H9 (cell line): ENCODE results near the gene H2BK1. TPM values are rescaled to one million over a fixed set of nuclear protein-coding genes. Genes with fewer than 3 reads are reported as not detected.

Experiments
- DNase-seq: peaks from one replicate; pipeline ENCODE4 v3.0.0-alpha.2; 2017
- H2AFZ ChIP-seq: one replicate; pipeline ENCODE4 v1.6.1; 2013; ENCODE audit warnings: mild to moderate bottlenecking, low read length, control low read depth, moderate library complexity
- H2AK5ac ChIP-seq: 2 replicates; pipeline ENCODE4 v1.6.1; 2013; ENCODE audit warnings: low read length, control low read depth, mixed read lengths; ENCODE audit not compliant: insufficient read length
- H2BK120ac ChIP-seq: one replicate; pipeline ENCODE4 v1.6.1; 2013; ENCODE audit warnings: low read depth, mild to moderate bottlenecking, low read length, control low read depth, inconsistent platforms; ENCODE audit not compliant: poor library complexity, severe bottlenecking
- H2BK12ac ChIP-seq: 2 replicates; pipeline ENCODE4 v1.6.1; 2013; ENCODE audit warnings: low read length, control low read depth, mixed read lengths, low read depth; ENCODE audit not compliant: insufficient read length
- H2BK15ac ChIP-seq: 2 replicates; pipeline ENCODE4 v1.6.1; 2013; ENCODE audit warnings: low read depth, low read length, control low read depth
- H2BK20ac ChIP-seq: one replicate; pipeline ENCODE4 v1.6.1; 2013; ENCODE audit warnings: low read depth, mild to moderate bottlenecking, low read length, control low read depth, inconsistent platforms; ENCODE audit not compliant: poor library complexity, severe bottlenecking
- H2BK5ac ChIP-seq: 2 replicates; pipeline ENCODE4 v1.6.1; 2013; ENCODE audit warnings: low read length, control low read depth, mixed read lengths; ENCODE audit not compliant: insufficient read length
- H3K14ac ChIP-seq: 2 replicates; pipeline ENCODE4 v1.6.1; 2013; ENCODE audit warnings: low read length, control low read depth; ENCODE audit not compliant: insufficient read depth
- H3K18ac ChIP-seq: 2 replicates; pipeline ENCODE4 v1.6.1; 2013; ENCODE audit warnings: low read depth, mild to moderate bottlenecking, mixed read lengths, low read length, control low read depth; ENCODE audit not compliant: insufficient read length
- H3K23ac ChIP-seq: 2 replicates; pipeline ENCODE4 v1.6.1; 2013; ENCODE audit warnings: low read length, control low read depth, mixed read lengths, low read depth; ENCODE audit not compliant: insufficient read length
- H3K23me2 ChIP-seq: 2 replicates; pipeline ENCODE4 v1.6.1; 2013; ENCODE audit warnings: low read depth, mild to moderate bottlenecking, mixed read lengths, low read length, control low read depth; ENCODE audit not compliant: insufficient read length, poor library complexity, severe bottlenecking
- H3K27ac ChIP-seq: 2 replicates; pipeline ENCODE4 v1.5.1; 2013; ENCODE audit warnings: low read length, control low read depth, mixed read lengths, low read depth; ENCODE audit not compliant: insufficient read length
- H3K27me3 ChIP-seq: 2 replicates; pipeline ENCODE4 v1.6.1; 2013; ENCODE audit warnings: low read length, control low read depth, inconsistent platforms; ENCODE audit not compliant: insufficient read depth
- H3K4ac ChIP-seq: 2 replicates; pipeline ENCODE4 v1.6.1; 2013; ENCODE audit warnings: low read depth, mild to moderate bottlenecking, control low read depth, inconsistent platforms, low read length, moderate library complexity
- H3K4me1 ChIP-seq: 2 replicates; pipeline ENCODE4 v1.6.1; 2013; ENCODE audit warnings: low read length, control low read depth, inconsistent platforms; ENCODE audit not compliant: insufficient read depth
- H3K4me2 ChIP-seq: 2 replicates; pipeline ENCODE4 v1.6.1; 2013; ENCODE audit warnings: low read length, control low read depth, mixed read lengths; ENCODE audit not compliant: insufficient read length, insufficient read depth
- H3K56ac ChIP-seq: 2 replicates; pipeline ENCODE4 v1.6.1; 2013; ENCODE audit warnings: low read depth, mild to moderate bottlenecking, mixed read lengths, low read length, control low read depth; ENCODE audit not compliant: insufficient read length
- H3K79me1 ChIP-seq: 2 replicates; pipeline ENCODE4 v1.6.1; 2013; ENCODE audit warnings: low read depth, mild to moderate bottlenecking, moderate library complexity, low read length, control low read depth, inconsistent platforms; ENCODE audit not compliant: insufficient read depth, poor library complexity, severe bottlenecking
- H3K79me2 ChIP-seq: 2 replicates; pipeline ENCODE4 v1.6.1; 2013; ENCODE audit warnings: low read length, control low read depth, inconsistent platforms; ENCODE audit not compliant: insufficient read depth
- H3K9ac ChIP-seq: 2 replicates; pipeline ENCODE4 v1.6.1; 2013; ENCODE audit warnings: low read length, control low read depth, mixed read lengths; ENCODE audit not compliant: insufficient read length; ENCODE audit errors: extremely low read depth
- H3K9me3 ChIP-seq: one replicate; pipeline ENCODE4 v1.6.1; 2013; ENCODE audit warnings: low read depth, low read length, inconsistent platforms; ENCODE audit not compliant: control insufficient read depth
- H3T11ph ChIP-seq: one replicate; pipeline ENCODE4 v1.6.1; 2013; ENCODE audit warnings: mild to moderate bottlenecking, low read length, control low read depth, inconsistent platforms
- H4K20me1 ChIP-seq: one replicate; pipeline ENCODE4 v1.6.1; 2013; ENCODE audit not compliant: control insufficient read depth, insufficient read length, insufficient read depth
- H4K5ac ChIP-seq: 2 replicates; pipeline ENCODE4 v1.6.1; 2013; ENCODE audit warnings: low read depth, mild to moderate bottlenecking, mixed read lengths, low read length, control low read depth; ENCODE audit not compliant: insufficient read length
- H4K8ac ChIP-seq: replicated peaks from 2 replicates; pipeline ENCODE4 v1.6.1; 2013; ENCODE audit warnings: low read length, control low read depth, mixed read lengths, low read depth; ENCODE audit not compliant: insufficient read length
- H4K91ac ChIP-seq: 2 replicates; pipeline ENCODE4 v1.6.1; 2013; ENCODE audit warnings: low read depth, mild to moderate bottlenecking, moderate library complexity, mixed read lengths, low read length, control low read depth; ENCODE audit not compliant: insufficient read length
- H3K27ac Mint-ChIP-seq, 3 experiments: 2 replicates in 2 of 3; 3 replicates in 1 of 3; pipeline ENCODE4 v1.8.0; 2020 to 2021; ENCODE audit warnings: mixed read lengths in 3 of 3, mild to moderate bottlenecking in 1 of 3, moderate library complexity in 1 of 3
- H3K27me3 Mint-ChIP-seq: 2 replicates; pipeline ENCODE4 v1.8.0; 2021; ENCODE audit warnings: low read depth, mild to moderate bottlenecking, moderate library complexity, mixed read lengths
- H3K36me3 Mint-ChIP-seq, 3 experiments: 2 replicates in 2 of 3; 3 replicates in 1 of 3; pipeline ENCODE4 v1.8.0; 2020 to 2021; ENCODE audit warnings: low read depth in 3 of 3, mixed read lengths in 3 of 3; ENCODE audit not compliant: insufficient read depth in 1 of 3
- H3K4me1 Mint-ChIP-seq, 2 experiments: 2 replicates each; pipeline ENCODE4 v1.8.0; 2020; ENCODE audit warnings: mixed read lengths in 2 of 2
- H3K4me3 Mint-ChIP-seq, 2 experiments: 2 replicates in 1 of 2; 3 replicates in 1 of 2; pipeline ENCODE4 v1.8.0; 2020 to 2021; ENCODE audit warnings: mild to moderate bottlenecking in 2 of 2, mixed read lengths in 2 of 2, moderate library complexity in 1 of 2
- H3K9me3 Mint-ChIP-seq, 2 experiments: 2 replicates in 1 of 2; 3 replicates in 1 of 2; pipeline ENCODE4 v1.8.0; 2020; ENCODE audit warnings: mild to moderate bottlenecking in 2 of 2, mixed read lengths in 2 of 2, moderate library complexity in 1 of 2
- WGBS: extraction: QIAGEN DNeasy Blood & Tissue Kit; methylation state at CpG from one replicate; pipeline ENCODE4 v1.1.7; 2013; ENCODE audit warnings: missing lambda C conversion rate, low lambda C conversion rate, mixed read lengths; ENCODE audit not compliant: insufficient read length; ENCODE audit errors: extremely low coverage; 5-methylcytosine and 5-hydroxymethylcytosine counted together
- total RNA-seq: library from RNA; stranded (reverse); gene quantifications from 2 replicates; pipeline ENCODE4 v1.2.1, GENCODE V29; 2021
- TF ChIP-seq, protein P1 (sequence below): fragments of 200-600 bp; sonication (generic); conservative IDR thresholded peaks from 3 replicates; pipeline ENCODE4 v1.8.0; 2021; ENCODE audit warnings: antibody characterized with exemption, mild to moderate bottlenecking

H2BK1 gene
- total RNA-seq, 1 experiment from 2014 or later: not detected

DNA sequence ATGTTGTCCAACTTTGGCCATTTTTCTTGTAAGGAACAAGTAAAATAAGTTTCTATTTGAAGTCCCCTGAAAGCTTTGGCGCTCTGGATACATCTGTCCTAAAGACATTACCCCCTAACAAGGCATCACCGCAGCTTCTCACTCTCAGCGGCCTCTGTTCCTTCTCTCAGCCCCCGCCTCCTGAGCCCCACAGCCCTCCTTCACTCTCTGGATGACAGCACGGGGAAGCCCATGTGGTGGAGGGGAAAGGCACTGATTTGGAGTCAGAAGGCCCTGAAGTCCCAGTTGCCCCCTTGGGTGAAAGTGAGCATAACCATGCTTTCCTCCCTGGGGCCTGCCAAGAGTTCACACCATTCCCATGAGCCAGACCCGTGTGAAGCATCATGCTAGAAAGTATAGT lies 4.6 kb downstream of the H2BK1 start:
- Histone ChIP-seq H3K9ac (no peak overlapping the region), H3K23me2 (no peaks in the 10 kb centered on the region), H2BK5ac (no peak overlapping the region), H3K14ac (no peak overlapping the region), H3K4ac (no peak overlapping the region), H4K91ac (no peak overlapping the region), H3K27ac (no peak overlapping the region), H2BK15ac (no peak overlapping the region), H2BK20ac (no peak overlapping the region), H3K18ac (no peak overlapping the region), H4K5ac (no peak overlapping the region), H3K23ac (no peak overlapping the region), H3K56ac (no peak overlapping the region), H2AFZ (no peak overlapping the region), H2BK120ac (no peak overlapping the region), H4K8ac (no peak overlapping the region), H2BK12ac (no peak overlapping the region), H3K27me3 (no peaks in the 10 kb centered on the region), H2AK5ac (no peak overlapping the region), H3K4me1 (peaks cover 4% of the 10 kb centered on the region; the same call in 1 of the 2 replicates), H3K4me2 (no peak overlapping the region), H4K20me1 (peaks cover 3% of the 10 kb centered on the region), H3K79me1 (no peaks in the 10 kb centered on the region), H3T11ph (no peak overlapping the region), H3K79me2 (no peaks in the 10 kb centered on the region), H3K9me3 (no peaks in the 10 kb centered on the region)
- Mint-ChIP-seq H3K4me1 (peaks cover 9 to 11% of the 10 kb centered on the region in 2 experiments), H3K36me3 (no peaks in the 10 kb centered on the region; a peak in 1 of 7 replicates), H3K27ac (no peak overlapping the region; a peak in 1 of 7 replicates), H3K27me3 (peaks cover 49% of the 10 kb centered on the region), H3K4me3 (no peak overlapping the region), H3K9me3 (no peaks in the 10 kb centered on the region)
- DNase-seq: no peak
- no CpG with 5 or more reads among the region's 6 CpGs for WGBS
- TF ChIP-seq, protein P1, sequence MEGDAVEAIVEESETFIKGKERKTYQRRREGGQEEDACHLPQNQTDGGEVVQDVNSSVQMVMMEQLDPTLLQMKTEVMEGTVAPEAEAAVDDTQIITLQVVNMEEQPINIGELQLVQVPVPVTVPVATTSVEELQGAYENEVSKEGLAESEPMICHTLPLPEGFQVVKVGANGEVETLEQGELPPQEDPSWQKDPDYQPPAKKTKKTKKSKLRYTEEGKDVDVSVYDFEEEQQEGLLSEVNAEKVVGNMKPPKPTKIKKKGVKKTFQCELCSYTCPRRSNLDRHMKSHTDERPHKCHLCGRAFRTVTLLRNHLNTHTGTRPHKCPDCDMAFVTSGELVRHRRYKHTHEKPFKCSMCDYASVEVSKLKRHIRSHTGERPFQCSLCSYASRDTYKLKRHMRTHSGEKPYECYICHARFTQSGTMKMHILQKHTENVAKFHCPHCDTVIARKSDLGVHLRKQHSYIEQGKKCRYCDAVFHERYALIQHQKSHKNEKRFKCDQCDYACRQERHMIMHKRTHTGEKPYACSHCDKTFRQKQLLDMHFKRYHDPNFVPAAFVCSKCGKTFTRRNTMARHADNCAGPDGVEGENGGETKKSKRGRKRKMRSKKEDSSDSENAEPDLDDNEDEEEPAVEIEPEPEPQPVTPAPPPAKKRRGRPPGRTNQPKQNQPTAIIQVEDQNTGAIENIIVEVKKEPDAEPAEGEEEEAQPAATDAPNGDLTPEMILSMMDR: no peak
